ENCODE results near the gene TAGLN2.

Gene TAGLN2

GRCh38 chr1:159879136-159879535 is 46.2 kb downstream of the TAGLN2 start:
- no peaks in the 10 kb centered on the region for H3K36me3 ChIP-seq
- no peak overlapping the region for H3K27ac ChIP-seq
- H3K4me3 ChIP-seq = no peak overlapping the region
- H3K9ac ChIP-seq = no peak overlapping the region
- H3K4me1 ChIP-seq = no peaks in the 10 kb centered on the region
- no peaks in the 10 kb centered on the region for H3K27me3 ChIP-seq
- TF ChIP-seq Cebpa-rat (IDR thresholded peaks at IDR 0.05) = no peak
- H4K20me1 ChIP-seq = no peaks in the 10 kb centered on the region
- H3K4me2 ChIP-seq = no peak overlapping the region
- H3K9me3 ChIP-seq = no peaks in the 10 kb centered on the region

GRCh38 chr1:159877695-159878444 is 47.4 kb downstream of the TAGLN2 start:
- Histone ChIP-seq H3K36me3 (no peaks in the 10 kb centered on the region), H3K9me3 (no peaks in the 10 kb centered on the region), H3K4me1 (no peaks in the 10 kb centered on the region), H3K27ac (no peak overlapping the region), H3K4me3 (no peak overlapping the region), H3K27me3 (no peaks in the 10 kb centered on the region), H3K9ac (no peak overlapping the region), H4K20me1 (no peaks in the 10 kb centered on the region), H3K4me2 (no peak overlapping the region)
- no peak for TF ChIP-seq Cebpa-rat (IDR thresholded peaks at IDR 0.05)

DNA sequence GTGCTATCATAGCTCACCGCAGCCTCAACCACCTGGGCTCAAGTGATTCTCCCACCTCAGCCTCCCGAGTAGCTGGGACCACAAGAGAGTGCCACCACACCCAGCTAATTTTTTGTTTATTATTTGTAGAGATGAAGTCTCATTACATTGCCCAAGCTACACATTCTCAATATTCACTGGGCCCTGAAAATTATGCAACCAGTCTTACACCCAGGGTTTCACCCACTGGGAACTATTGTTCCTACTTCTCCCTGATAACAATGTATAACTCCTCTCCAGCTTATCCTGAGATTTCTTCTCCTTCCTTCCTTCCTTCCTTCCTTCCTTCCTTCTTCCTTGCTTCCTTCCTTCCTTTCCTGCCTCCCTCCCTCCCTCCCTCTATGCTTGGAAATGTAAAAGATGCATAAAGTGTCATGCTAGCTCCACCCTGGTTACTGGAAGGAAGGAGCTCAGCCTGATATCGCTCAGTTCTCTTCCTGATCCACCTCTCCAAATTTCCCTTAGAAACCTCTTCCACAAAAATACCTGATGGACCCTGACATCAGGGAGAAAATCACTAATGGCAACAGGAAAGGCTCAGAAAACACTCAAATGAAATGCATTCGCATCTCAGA is 51.7 kb downstream of the TAGLN2 start:
- Histone ChIP-seq H3K9me3 (no peaks in the 10 kb centered on the region), H4K20me1 (no peaks in the 10 kb centered on the region), H3K27me3 (no peaks in the 10 kb centered on the region), H3K27ac (no peak overlapping the region), H3K4me2 (no peak overlapping the region), H3K9ac (no peak overlapping the region), H3K36me3 (no peaks in the 10 kb centered on the region), H3K4me3 (no peak overlapping the region), H3K4me1 (no peaks in the 10 kb centered on the region)
- TF ChIP-seq Cebpa-rat (IDR thresholded peaks at IDR 0.05) = no peak

DNA sequence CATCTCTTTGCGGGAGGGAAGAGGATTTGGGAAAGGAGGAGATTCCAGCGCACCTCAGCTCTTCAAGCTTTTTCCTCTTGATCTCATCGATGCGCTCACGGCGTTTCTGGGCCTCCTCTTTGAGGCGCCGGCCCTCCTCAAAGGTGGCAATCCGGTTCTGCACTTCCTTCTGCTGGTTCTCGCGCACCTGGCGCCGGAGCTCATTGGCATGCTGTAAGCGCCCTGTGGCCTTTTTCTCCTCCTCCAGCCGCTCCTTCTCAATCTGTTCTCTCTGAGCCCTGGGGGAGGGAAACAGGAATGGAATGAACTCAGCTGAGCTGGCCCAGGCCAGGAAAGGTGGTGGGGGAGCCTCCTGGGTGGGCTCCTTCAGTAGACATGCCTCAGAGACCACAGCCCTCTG is 52.4 kb downstream of the TAGLN2 start:
- Histone ChIP-seq H3K9me3 (no peaks in the 10 kb centered on the region), H3K4me1 (no peaks in the 10 kb centered on the region)
- no peak for TF ChIP-seq Cebpa-rat (IDR thresholded peaks at IDR 0.05)

DNA sequence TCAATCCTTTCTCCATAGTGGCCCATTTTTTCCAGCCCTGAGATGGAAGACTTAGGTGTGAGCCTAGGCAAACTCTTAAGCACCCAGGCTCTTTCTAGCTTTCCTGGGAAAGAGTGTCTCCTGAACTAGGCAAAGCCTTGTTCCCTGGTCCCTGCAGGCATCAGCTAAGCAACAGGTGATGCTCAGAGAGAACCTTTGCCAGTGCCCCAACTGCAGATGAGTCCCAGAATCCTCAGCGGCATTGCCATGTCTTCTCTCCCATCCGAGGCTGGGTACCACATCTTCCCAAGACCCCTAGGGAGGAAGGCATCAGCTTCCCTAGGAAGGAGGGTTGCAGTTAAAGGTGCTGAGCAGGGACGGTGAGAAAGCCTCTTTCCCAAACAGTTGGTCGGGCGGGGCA is 54.6 kb downstream of the TAGLN2 start:
- no peak for TF ChIP-seq Cebpa-rat (IDR thresholded peaks at IDR 0.05)
- no peaks in the 10 kb centered on the region for H3K27me3 ChIP-seq
- H3K36me3 ChIP-seq = no peaks in the 10 kb centered on the region
- H3K9ac ChIP-seq = no peak overlapping the region
- no peak overlapping the region for H3K4me2 ChIP-seq
- H3K4me1 ChIP-seq = no peaks in the 10 kb centered on the region
- no peak overlapping the region for H3K27ac ChIP-seq
- no peak overlapping the region for H3K4me3 ChIP-seq
- H4K20me1 ChIP-seq = no peaks in the 10 kb centered on the region
- no peaks in the 10 kb centered on the region for H3K9me3 ChIP-seq

More for the DNA sequence above, 52.4 kb downstream of the TAGLN2 start:
- no peak overlapping the region for H3K27ac ChIP-seq
- H3K9ac ChIP-seq = no peak overlapping the region
- no peak overlapping the region for H3K4me3 ChIP-seq
- no peaks in the 10 kb centered on the region for H3K27me3 ChIP-seq
- H3K4me2 ChIP-seq = no peak overlapping the region
- H4K20me1 ChIP-seq = no peaks in the 10 kb centered on the region
- no peaks in the 10 kb centered on the region for H3K36me3 ChIP-seq

DNA sequence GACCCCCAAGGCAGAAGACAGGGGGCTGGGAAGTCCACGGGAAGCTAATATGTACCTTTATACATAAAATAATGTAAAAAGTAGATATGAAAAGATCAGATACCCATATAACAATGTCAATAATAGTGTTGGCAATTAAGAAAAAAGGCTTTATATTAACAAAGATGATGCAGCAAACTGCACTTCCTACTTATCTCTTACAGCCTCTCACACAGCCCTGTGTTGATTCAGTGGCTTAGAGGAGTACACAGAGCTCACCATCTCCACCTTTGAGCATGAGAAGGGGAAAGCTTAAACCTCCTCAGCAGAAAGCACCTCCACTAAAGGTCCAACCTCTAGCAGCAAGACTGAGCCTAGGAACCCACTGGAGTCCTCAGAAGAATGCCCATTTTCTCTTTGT is 55.7 kb downstream of the TAGLN2 start:
- no peak overlapping the region for H3K4me2 ChIP-seq

DNA sequence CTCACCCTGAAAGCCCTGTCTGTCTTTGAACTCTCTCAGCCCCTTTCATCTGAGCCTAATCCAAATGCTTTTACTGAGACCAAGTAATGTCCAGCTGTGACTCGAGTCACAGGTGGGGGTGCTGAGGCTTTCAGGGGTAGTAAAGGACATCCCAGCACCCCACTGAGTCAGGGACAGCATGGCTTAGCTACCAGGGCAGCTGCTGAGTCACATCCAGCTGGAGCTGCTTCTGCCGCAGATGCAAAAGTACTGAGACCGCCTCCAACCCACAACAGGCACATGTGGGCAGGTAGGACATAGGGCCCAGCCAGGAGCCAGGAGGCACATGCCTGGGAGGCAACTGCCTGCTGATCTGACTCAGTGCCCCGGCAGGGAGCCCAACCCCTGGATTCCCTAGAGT is 56.1 kb downstream of the TAGLN2 start:
- H3K4me1 ChIP-seq = no peaks in the 10 kb centered on the region
- H3K27ac ChIP-seq = no peak overlapping the region
- H3K9ac ChIP-seq = no peak overlapping the region
- H3K4me2 ChIP-seq = no peak overlapping the region
- H4K20me1 ChIP-seq = no peaks in the 10 kb centered on the region
- TF ChIP-seq Cebpa-rat (IDR thresholded peaks at IDR 0.05) = no peak
- no peaks in the 10 kb centered on the region for H3K9me3 ChIP-seq
- H3K27me3 ChIP-seq = no peaks in the 10 kb centered on the region
- H3K36me3 ChIP-seq = no peaks in the 10 kb centered on the region
- H3K4me3 ChIP-seq = no peak overlapping the region

More for the DNA sequence above, 55.7 kb downstream of the TAGLN2 start:
- Histone ChIP-seq H3K4me3 (no peak overlapping the region), H3K27me3 (no peaks in the 10 kb centered on the region), H3K9ac (no peak overlapping the region), H3K4me1 (no peaks in the 10 kb centered on the region), H4K20me1 (no peaks in the 10 kb centered on the region), H3K27ac (no peak overlapping the region), H3K36me3 (no peaks in the 10 kb centered on the region), H3K9me3 (no peaks in the 10 kb centered on the region)
- no peak for TF ChIP-seq Cebpa-rat (IDR thresholded peaks at IDR 0.05)

GRCh38 chr1:159868766-159869165 is 56.5 kb downstream of the TAGLN2 start:
- Histone ChIP-seq H3K4me1 (no peaks in the 10 kb centered on the region), H4K20me1 (no peaks in the 10 kb centered on the region), H3K27ac (no peak overlapping the region), H3K27me3 (no peaks in the 10 kb centered on the region), H3K4me2 (no peak overlapping the region), H3K9ac (no peak overlapping the region), H3K4me3 (no peak overlapping the region), H3K36me3 (no peaks in the 10 kb centered on the region), H3K9me3 (no peaks in the 10 kb centered on the region)
- TF ChIP-seq Cebpa-rat (IDR thresholded peaks at IDR 0.05) = no peak

All from BLaER1 (cell line).